ENCODE data around the gene GMEB1.
"Not testable (repeated sequence)": the region's sequence is repeated elsewhere in the genome, so short reads cannot be mapped to it uniquely, and the experiment has no call there.

GMEB1 gene

GRCh38 chr1:28672971-28673370 is 4.4 kb downstream of the GMEB1 start:
- not testable (repeated sequence) for DNase-seq

- no peak for DNase-seq
Observed at GRCh38 chr1:28675924-28676257, 7.3 kb downstream of the GMEB1 start.

- DNase-seq: no peak
Observed at GRCh38 chr1:28680151-28680550, 11.6 kb downstream of the GMEB1 start.

- no peak for DNase-seq
Observed at GRCh38 chr1:28682840-28683239, 14.3 kb downstream of the GMEB1 start.

GRCh38 chr1:28684937-28685336 is 16.4 kb downstream of the GMEB1 start:
- DNase-seq: no peak

DNA sequence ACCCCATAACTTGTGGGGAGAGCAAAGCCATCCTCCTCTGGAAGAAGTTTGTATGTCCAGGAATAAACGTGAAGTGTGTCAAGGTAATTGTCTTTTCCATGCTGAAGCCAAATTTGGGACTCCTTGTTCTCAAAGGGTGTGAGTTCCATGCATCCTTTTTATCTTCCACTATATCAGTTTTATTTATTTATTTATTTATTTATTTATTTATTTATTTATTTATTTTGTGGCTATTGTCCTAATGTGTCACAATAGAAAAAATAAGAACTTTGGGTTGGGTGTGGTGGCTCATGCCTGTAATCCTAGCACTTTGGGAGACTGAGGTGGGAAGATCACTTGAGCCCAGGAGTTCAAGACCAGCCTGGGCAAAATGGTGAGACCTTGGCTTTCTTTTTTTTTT is 23.0 kb downstream of the GMEB1 start:
- not testable (repeated sequence) for DNase-seq

DNA sequence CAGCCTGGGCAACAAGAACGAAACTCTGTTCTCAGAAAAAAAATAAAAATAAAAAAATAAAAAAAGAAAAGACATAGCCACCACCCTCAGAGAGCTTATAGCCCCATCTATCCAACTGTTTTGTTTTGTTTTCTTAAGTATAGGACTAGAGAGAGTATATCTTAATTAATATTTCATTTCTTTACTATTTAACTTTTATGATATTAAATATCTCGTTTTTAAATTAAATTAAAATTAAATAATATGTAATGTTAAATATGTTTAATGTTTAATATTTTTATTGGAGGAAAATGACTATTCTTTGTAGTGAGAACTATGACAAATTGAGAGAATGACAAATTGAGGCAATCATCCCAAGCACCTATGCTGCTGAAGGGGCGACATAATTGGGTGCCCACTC is 35.0 kb downstream of the GMEB1 start:
- no peak for DNase-seq

DNA sequence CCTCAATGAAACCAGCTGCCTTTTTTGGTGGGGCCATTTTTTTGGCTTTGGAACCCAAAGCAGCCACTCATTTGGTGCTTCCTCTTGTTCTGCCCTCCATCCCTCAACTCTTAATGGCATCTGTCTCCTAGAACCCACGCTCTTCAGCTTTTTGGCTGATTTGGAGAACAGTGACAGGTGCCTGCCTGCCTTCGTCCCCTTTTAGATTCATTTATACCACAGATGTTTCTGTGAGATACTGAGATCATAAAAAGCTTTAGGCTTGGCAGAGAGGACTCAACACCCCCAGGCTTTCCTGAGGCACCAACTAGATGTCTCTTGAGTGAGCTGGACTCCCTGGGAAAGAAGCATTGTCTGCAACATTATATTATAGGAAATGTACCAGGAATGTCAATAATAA is 47.8 kb downstream of the GMEB1 start:
- DNase-seq: no peak

DNA sequence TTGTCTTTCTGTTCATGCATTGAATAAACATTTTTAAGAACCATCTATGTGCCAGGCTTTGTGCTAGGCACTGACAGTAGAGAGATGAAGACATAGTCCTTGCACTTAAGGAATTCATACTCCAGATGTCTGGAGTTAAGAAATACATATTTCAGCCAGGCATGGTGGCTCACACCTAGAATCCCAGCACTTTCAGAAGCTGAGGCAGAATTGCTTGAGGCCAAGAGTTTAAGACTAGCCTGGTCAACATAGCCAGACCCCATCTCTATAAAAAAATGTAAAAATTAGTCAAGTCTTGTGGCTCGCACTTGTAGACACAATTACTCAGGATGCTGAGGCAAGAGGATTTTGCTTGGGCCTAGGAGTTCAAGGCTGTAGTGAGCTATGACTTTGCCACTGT is 49.6 kb downstream of the GMEB1 start:
- no peak for DNase-seq

DNA sequence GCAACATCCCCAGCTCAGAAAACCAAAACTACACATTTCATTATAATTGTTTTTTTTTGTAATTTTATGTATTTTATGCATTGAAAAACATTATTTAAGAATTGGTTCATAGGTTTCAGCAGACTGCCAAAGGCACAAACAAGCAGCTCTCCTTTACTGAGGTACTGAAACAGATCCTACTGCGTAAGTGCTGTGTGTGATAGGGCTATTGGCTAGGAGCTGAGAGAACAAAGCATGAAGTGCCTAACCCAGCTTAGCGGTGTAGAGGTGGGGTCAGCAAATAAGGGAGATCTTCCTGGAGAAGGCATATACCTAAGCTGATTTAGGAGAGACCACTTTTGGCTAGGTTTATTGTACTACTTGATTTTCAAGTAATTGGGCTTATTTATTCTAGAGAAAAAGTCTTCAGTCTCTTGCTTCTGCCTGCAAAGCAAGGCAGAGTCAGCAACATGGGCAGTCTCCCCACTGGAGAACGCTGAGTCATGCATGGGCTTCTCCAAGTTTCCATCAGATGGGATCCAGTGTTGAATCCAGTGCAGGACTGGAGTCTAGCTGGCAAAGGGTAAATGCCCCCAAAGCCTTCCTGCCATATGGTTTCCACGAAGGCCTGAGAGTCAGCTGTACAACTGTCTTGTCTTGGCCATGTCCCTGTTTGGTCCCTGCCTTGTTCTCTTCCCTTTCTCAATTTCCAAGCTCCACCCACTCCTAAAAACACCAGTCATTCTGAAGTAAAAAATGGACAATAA is 50.2 kb downstream of the GMEB1 start:
- no peak for DNase-seq

DNA sequence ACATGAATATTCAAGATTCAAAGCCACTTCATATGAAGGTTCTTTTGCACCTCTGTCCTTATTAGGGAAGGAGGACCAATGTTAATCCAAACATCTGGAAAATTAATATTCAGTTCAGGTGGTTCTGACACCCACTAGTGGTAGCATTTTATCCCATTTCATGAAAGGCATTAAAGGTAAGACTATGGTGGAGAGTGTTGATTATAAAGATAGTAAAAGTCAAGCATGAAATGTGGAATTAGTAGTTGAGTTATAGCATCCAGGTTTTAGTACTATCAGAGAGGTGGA is 50.7 kb downstream of the GMEB1 start:
- DNase-seq: no peak

DNA sequence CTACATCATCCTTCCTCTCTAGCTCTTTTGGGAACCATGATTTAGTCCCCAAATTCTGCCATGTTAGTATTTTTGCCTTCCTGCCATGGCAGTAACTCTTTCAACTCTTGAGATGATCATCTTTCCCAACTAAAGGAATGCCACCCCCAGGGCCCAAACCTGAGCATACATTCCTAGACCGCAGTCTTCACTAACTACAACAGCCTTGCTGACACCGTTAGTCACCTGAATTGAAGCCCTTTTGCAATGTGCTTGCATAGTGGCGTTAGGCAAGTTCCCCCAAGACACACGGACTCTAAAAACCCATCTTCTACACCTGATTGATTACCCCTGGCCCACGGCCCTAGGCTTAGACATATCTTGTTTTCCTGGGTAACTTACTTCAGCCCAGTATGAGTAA is 51.8 kb downstream of the GMEB1 start:
- no peak for DNase-seq

- not testable (repeated sequence) for DNase-seq
Observed at GRCh38 chr1:28721927-28722326, 53.3 kb downstream of the GMEB1 start.

GRCh38 chr1:28725365-28725764 is 56.8 kb downstream of the GMEB1 start:
- not testable (repeated sequence) for DNase-seq

DNA sequence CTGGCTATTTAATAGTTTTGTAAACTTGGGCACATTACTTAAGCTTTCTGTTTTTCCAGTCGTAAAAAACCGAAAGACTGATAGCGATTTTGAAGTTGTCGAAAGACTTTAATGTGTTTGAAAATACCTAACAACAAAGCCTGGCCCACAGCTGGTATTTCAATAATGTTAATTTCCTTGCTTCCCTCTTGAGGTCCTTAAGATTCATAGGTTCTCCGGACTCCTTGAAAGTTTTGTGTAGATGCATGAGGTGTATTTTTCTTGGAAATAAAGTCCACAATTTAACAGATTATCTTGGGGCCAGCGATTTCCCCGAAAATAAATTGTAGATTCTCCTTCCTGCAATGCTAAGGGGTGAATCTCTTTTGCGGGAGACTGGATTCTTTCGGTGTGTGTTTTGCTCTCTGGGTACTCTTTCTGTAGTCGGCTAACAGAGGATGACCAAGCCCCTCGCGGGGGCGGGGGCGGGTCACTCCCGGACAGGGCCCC is 67.4 kb downstream of the GMEB1 start:
- no peak for DNase-seq

DNA sequence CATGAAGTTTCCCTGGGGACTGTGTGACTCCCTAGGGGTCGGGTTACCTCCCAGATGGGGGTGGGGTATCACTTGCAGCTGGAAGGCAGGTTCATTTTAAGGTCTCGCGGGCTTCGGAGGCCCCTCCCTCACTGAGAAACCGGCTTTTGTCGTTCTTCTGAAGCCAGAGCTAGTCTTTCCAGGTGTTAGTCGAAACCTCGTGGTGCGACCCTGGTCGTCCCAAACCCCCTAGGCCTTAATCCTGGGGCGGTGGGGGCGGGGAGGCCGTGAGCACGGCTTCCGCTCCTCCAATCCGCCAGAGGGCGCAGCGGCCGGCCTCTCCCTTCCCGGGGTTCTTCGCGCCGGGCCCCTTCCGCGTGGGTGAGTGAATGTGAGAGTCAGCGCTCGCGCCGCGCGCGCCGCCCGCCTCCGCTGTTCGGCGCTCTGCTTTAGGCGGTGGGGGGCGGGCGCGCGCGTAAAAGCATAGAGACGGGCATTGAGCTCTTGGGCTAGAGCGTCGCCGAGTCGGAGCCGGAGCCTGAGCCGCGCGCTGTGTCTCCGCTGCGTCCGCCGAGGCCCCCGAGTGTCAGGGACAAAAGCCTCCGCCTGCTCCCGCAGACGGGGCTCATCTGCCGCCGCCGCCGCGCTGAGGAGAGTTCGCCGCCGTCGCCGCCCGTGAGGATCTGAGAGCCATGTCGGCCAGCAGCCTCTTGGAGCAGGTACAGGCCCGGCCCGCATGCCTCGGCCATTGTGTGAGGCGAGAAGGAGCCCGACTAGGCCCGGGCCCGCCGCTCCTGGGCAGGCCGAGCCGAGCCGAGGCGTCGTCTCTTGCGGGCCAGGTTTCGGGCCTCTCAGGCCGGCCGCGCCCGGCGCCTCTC is 68.1 kb downstream of the GMEB1 start, which contains the start of gene YTHDF2:
Gene YTHDF2 (plus strand): TSS at position 491 of the 857 bp plus-strand sequence. CDS start 181 bp downstream, at position 672.
- peak; percentile 94 to 99 (median 97) for DNase-seq

DNA sequence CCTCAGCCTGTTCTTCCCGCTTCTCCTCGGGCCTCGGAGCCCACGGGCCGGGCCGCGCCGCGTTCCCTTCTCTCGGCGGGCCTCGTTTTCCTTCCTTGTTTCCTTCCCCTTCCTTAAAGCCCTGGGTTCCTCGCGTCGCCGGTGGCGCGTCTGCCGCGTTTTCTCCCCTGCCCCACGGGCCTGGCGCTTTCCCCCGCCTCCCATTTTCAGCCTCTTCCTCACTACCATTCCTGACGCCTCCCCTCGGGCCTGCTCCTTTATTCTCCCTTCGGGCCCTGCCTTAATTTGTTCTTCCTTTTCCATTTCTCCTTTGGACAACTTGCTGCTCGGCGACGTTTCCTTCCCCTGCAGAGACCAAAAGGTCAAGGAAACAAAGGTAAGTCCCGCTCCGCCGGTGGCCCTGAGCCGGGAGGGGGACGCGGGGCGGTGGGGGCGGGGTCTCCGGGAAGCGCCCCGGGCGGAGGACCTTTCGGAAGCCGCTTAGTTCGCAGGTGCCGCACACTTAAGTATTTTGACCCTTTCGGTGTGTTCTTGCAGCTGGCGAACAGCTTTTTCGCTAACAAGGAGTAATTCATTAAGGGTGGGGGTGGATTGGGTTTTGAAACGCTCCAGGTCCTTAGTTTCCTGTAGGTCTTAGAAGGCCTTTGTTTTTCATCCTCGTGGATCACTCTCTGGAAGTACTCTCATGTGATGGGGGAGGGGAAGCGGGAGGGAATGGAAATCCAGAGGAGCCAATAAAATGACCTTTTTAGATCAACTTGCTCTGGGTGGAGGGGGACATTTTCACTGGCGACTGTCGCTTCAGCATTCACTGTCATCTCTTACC is 68.9 kb downstream of the GMEB1 start:
- DNase-seq: peak in 4 of 5 experiments; percentile 18 to 48 (median 30)

DNA sequence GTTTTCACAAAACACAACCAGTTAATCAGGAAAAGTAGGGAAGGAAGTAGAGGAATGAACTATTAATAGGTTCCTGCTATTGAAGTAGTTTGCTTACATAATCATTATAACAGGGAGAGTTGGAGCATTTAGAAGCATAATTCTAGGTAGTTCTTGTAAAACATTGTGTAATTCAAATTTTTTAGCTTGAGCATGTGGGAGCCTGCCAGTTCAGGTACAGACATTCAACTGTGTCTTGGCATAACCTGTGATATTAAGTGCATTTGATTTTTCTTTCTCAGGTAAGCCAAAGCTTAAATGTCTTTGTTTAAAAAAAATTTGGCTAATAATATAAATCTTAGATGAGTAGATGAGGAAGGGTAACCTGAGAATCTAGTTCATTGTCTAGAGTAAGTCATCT is 71.5 kb downstream of the GMEB1 start:
- no peak for DNase-seq

DNA sequence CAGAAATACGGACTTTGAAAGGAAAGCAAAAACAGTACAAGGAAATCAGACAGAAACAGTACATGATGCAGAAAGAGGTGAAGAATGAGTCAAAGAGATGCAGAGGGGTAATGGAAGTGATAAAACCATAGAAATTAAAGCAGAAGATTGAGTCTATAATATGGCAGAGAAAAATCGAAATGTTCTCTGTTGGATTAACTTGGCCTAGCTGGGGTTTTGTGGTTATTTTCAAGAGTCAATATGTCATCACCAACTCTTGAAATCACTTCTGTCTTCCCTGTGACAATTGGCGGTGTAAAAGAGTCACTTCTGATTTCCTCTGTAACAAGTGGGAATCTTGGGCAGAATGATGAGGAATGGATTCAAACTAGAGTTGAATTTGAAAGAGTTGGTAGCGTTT is 75.6 kb downstream of the GMEB1 start:
- peak in 1 of 5 experiments; percentile 63 for DNase-seq

DNA sequence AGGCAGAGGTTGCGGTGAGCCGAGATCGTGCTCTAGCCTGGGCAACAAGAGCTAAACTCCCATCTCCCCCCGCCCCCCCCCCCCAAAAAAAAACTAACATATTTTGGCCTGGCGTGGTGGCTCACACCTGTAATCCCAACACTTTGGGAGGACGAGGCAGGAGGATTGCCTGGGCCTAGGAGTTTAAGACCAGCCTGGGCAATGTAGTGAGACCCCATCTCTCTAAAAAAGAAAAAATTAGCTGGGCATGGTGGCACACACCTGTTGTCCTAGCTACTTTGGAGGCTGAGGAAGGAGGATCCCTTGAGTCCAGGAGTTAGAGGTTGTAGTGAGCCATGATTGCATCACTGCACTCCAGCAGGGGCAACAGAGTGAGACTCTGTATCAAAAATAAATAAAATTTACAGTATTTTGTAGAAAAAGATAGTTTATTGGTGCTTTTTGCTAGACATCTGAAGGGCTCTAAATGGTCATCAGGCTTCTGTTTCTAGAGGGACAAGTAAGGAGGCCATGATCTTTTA is 77.1 kb downstream of the GMEB1 start:
- DNase-seq: no peak

GRCh38 chr1:28750330-28750729 is 81.7 kb downstream of the GMEB1 start:
- DNase-seq: no peak

- not testable (repeated sequence) for DNase-seq
Observed at GRCh38 chr1:28750771-28751294, 82.2 kb downstream of the GMEB1 start.
